Hematopoietic multipotent progenitor cell treated with erythropoietin and hydrocortisone succinate and interleukin-3 and kit ligand, for 4 days (in vitro differentiated cells): ENCODE measurements around the gene CFAP299.

Source experiments
- DNase-seq: peaks from one replicate; pipeline ENCODE4 v3.0.0-alpha.2; 2015

Gene CFAP299

GRCh38 chr4:80873571-80873970, 538.0 kb downstream of the CFAP299 start:
- no peak for DNase-seq

- DNase-seq = peak; percentile 51
Observed at GRCh38 chr4:80874979-80875378, 539.4 kb downstream of the CFAP299 start.

- peak; percentile 58 for DNase-seq
Observed at GRCh38 chr4:80875642-80876041, 540.1 kb downstream of the CFAP299 start.

GRCh38 chr4:80876810-80877209, 541.3 kb downstream of the CFAP299 start:
- DNase-seq = peak; percentile 49

- DNase-seq = peak; percentile 60
Observed at GRCh38 chr4:80878218-80878617, 542.7 kb downstream of the CFAP299 start.

GRCh38 chr4:80897537-80898303, 562.2 kb downstream of the CFAP299 start:
- no peak for DNase-seq

- DNase-seq = no peak
Observed at GRCh38 chr4:80900908-80901307, 565.4 kb downstream of the CFAP299 start.

- DNase-seq = no peak
Observed at GRCh38 chr4:80903020-80903419, 567.5 kb downstream of the CFAP299 start.

GRCh38 chr4:80909938-80910337, 574.4 kb downstream of the CFAP299 start:
- DNase-seq = no peak

GRCh38 chr4:80911458-80911857, 575.9 kb downstream of the CFAP299 start:
- DNase-seq = no peak

GRCh38 chr4:80912350-80912749, 576.8 kb downstream of the CFAP299 start:
- DNase-seq = no peak

- DNase-seq = peak; percentile 57
Observed at GRCh38 chr4:80913381-80913780, 577.9 kb downstream of the CFAP299 start.

GRCh38 chr4:80916770-80917169, 581.2 kb downstream of the CFAP299 start:
- DNase-seq = no peak

- peak; percentile 23 for DNase-seq
Observed at GRCh38 chr4:80918004-80918403, 582.5 kb downstream of the CFAP299 start.

GRCh38 chr4:80921441-80921840, 585.9 kb downstream of the CFAP299 start:
- no peak for DNase-seq

- no peak for DNase-seq
Observed at GRCh38 chr4:80922941-80923340, 587.4 kb downstream of the CFAP299 start.

GRCh38 chr4:80925293-80925692, 589.8 kb downstream of the CFAP299 start:
- no peak for DNase-seq

GRCh38 chr4:80926446-80926845, 590.9 kb downstream of the CFAP299 start:
- no peak for DNase-seq

- no peak for DNase-seq
Observed at GRCh38 chr4:80926891-80927290, 591.4 kb downstream of the CFAP299 start.

- DNase-seq = no peak
Observed at GRCh38 chr4:80927420-80927819, 591.9 kb downstream of the CFAP299 start.

GRCh38 chr4:80931631-80932081, 596.1 kb downstream of the CFAP299 start:
- no peak for DNase-seq

GRCh38 chr4:80948141-80948540, 612.6 kb downstream of the CFAP299 start:
- no peak for DNase-seq

- no peak for DNase-seq
Observed at GRCh38 chr4:80948995-80949394, 613.5 kb downstream of the CFAP299 start.

GRCh38 chr4:80956421-80956820, 620.9 kb downstream of the CFAP299 start:
- DNase-seq = no peak

- DNase-seq = no peak
Observed at GRCh38 chr4:80963051-80963450, 627.5 kb downstream of the CFAP299 start.
